ENCODE measurements around the gene ACTN4. TPM values are rescaled to one million over a fixed set of nuclear protein-coding genes. Genes with fewer than 3 reads are reported as not detected.
A peak's percentile ranks its signal among the peaks of the same experiment; 100 is the strongest.

Gene ACTN4
- total RNA-seq, 2 donors from 2014 or later, result 1,019 to 1,060 TPM

DNA sequence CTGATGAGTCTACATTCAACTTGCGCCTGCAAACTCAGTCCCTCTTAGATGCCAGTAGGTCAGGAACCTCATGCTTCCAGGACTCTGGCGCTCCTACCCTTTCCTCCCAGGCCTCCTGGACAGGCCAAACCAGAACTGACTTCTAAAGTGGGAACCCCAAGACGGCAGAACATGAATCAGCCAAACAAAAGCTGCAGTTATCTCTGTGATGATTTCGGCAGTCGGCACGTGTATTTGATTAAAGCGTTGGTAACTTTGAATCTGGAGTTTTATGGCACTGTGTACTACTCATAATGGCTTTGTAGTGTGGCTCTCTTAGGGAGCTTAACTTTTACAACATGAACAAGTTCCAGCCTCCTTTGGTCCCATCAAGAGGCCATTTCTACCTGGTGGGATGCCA lies 13.7 kb downstream of the ACTN4 start:
- H3K9ac ChIP-seq (ENCODE audit: low read depth in 2 of 2, low read length in 2 of 2), result peak overlapping the region in 1 of 2 donors; percentile 61
- no peaks in the 10 kb centered on the region for H3K9me3 ChIP-seq
- H3K4me1 ChIP-seq, result peaks cover 71% of the 10 kb centered on the region
- no peaks in the 10 kb centered on the region for H3K27me3 ChIP-seq
- no peak for DNase-seq
- TF ChIP-seq, protein P1, sequence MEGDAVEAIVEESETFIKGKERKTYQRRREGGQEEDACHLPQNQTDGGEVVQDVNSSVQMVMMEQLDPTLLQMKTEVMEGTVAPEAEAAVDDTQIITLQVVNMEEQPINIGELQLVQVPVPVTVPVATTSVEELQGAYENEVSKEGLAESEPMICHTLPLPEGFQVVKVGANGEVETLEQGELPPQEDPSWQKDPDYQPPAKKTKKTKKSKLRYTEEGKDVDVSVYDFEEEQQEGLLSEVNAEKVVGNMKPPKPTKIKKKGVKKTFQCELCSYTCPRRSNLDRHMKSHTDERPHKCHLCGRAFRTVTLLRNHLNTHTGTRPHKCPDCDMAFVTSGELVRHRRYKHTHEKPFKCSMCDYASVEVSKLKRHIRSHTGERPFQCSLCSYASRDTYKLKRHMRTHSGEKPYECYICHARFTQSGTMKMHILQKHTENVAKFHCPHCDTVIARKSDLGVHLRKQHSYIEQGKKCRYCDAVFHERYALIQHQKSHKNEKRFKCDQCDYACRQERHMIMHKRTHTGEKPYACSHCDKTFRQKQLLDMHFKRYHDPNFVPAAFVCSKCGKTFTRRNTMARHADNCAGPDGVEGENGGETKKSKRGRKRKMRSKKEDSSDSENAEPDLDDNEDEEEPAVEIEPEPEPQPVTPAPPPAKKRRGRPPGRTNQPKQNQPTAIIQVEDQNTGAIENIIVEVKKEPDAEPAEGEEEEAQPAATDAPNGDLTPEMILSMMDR (IDR thresholded peaks at IDR 0.05), result no peak
- H3K36me3 ChIP-seq, result no peaks in the 10 kb centered on the region
- no peak overlapping the region for H3K4me3 ChIP-seq
- intact Hi-C loops (cut with DNase I), result no loop called here
- H3K27ac ChIP-seq, result peak overlapping the region; percentile 95

DNA sequence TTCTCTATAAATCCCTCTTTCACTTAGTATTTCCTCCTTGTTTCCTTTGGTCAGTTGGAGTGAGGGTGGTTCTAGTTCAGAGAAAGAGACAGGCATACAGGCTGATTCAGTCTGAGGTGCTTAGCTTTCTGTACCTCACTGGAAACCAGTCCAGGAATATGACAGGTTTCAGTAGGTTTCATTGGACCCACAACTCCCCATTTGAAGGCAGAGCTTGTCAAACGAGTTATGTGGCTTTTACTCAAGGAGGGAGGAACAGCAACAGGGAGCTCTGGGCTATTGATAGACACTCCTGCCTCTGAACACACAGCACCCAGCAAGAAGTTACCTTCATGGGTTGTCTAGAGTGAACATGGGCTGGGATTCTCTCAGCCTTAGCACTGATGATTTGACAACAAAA lies 14.5 kb downstream of the ACTN4 start:
- Histone ChIP-seq H3K9ac (ENCODE audit: low read depth in 2 of 2, low read length in 2 of 2) (peak overlapping the region in 1 of 2 donors; percentile 60), H3K36me3 (no peaks in the 10 kb centered on the region), H3K4me3 (no peak overlapping the region), H3K4me1 (peaks cover 74% of the 10 kb centered on the region), H3K9me3 (no peaks in the 10 kb centered on the region), H3K27me3 (no peaks in the 10 kb centered on the region), H3K27ac (peak overlapping the region; percentile 95)
- peak; percentile 78 for DNase-seq
- TF ChIP-seq, protein P1 (IDR thresholded peaks at IDR 0.05), result no peak
- intact Hi-C loops (cut with DNase I), result no loop called here

DNA sequence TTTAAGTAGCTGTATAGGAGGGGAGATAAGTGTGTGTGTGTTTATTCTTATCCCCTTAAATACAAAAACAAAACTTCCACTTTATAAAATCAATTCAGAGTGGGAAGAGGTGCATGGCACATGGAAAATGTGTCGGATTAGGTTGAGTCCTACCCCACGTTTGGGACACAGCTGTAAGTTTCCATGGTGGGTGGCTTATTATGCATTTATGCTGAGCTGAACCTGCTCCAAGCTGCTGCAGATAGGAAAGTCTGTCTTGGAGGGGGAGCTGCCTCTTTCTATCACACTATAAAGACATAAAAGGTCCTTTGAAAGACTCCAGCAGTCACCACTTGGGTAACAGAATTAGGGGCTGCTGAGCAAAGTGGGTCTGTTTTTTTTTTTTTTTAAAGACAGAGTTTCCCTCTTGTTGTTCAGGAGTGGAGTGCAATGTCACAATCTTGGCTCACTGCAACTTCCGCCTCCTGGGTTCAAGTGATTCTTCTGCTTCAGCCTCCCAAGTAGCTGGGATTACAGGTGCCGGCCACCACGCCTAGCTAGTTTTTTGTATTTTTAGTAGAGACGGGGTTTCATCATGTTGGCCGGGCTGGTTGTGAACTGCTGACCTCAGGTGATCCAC lies 15.2 kb downstream of the ACTN4 start:
- DNase-seq, result no peak
- H3K4me3 ChIP-seq, result no peak overlapping the region
- H3K27ac ChIP-seq, result peak overlapping the region; percentile 95
- TF ChIP-seq, protein P1 (IDR thresholded peaks at IDR 0.05), result no peak
- H3K4me1 ChIP-seq, result peaks cover 76% of the 10 kb centered on the region
- H3K36me3 ChIP-seq, result no peaks in the 10 kb centered on the region
- no peaks in the 10 kb centered on the region for H3K9me3 ChIP-seq
- H3K27me3 ChIP-seq, result no peaks in the 10 kb centered on the region
- intact Hi-C loops (cut with DNase I), result no loop called here
- peak overlapping the region in 1 of 2 donors; percentile 60 for H3K9ac ChIP-seq (ENCODE audit: low read depth in 2 of 2, low read length in 2 of 2)

DNA sequence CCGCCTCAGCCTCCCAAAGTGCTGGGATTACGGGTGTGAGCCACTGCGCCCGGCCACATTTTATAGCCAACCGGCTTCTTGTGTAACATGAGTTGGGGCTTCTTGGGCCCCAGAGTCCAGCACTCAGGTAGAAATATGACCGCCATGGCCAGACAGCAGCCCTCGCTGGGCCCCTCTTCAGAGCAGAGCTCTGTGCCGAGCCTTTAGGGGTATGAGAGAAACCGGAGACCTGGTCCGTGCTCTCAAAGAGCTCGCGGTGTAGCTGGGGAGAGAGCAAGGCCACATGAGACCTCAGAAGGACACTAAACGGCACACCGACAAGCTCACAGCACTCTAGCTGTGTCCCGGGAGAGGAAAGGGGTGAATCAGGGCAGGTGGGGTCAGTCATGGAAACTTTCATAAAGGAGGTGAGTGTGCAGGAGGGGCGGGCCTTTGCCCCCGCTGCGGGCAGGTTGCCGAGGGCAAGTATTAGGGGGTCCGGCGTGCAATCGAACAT lies 15.8 kb downstream of the ACTN4 start:
- intact Hi-C loops (cut with DNase I), result no loop called here
- Histone ChIP-seq H3K9me3 (no peaks in the 10 kb centered on the region), H3K9ac (ENCODE audit: low read depth in 2 of 2, low read length in 2 of 2) (peak overlapping the region; percentile 38 to 64), H3K36me3 (no peaks in the 10 kb centered on the region), H3K27me3 (no peaks in the 10 kb centered on the region), H3K4me3 (no peak overlapping the region), H3K27ac (peak overlapping the region; percentile 95), H3K4me1 (peaks cover 74% of the 10 kb centered on the region)
- TF ChIP-seq, protein P1 (IDR thresholded peaks at IDR 0.05), result no peak
- DNase-seq, result no peak

DNA sequence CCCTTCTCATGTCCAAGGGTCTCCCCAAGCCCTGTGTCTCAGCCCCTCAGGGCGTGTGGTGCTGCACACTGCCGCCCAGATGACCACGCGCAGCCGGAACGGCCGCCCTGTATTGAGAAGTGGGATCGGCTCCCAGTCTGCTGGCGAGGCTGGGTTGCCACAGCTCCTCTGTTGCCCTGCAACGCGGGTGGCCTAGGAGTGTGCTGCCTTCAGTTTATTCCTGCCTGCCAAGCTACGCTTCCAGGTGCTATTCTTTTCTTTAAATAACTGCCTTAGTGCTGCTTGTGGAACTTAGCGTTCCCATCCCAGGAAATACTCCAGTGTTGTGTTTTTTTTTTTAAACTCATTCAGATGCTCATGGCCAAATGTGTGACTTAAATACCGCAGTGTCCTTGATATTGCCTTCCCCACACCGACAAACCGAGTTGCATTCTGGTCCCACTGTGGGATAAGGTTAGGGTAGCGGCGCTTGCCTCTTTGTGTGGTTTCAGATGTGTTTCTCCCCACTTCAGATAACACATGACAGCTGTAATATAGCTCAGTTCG lies 16.6 kb downstream of the ACTN4 start:
- Histone ChIP-seq H3K4me3 (no peak overlapping the region), H3K4me1 (peaks cover 74% of the 10 kb centered on the region), H3K9me3 (no peaks in the 10 kb centered on the region), H3K27ac (peak overlapping the region; percentile 95), H3K27me3 (no peaks in the 10 kb centered on the region), H3K36me3 (no peaks in the 10 kb centered on the region), H3K9ac (ENCODE audit: low read depth in 2 of 2, low read length in 2 of 2) (peak overlapping the region in 1 of 2 donors; percentile 64)
- TF ChIP-seq, protein P1 (IDR thresholded peaks at IDR 0.05), result no peak
- DNase-seq, result no peak
- intact Hi-C loops (cut with DNase I), result no loop called here
